ENCODE results near the gene URB2. TPM values are rescaled to one million over a fixed set of nuclear protein-coding genes. Genes with fewer than 3 reads are reported as not detected.
A peak's percentile ranks its signal among the peaks of the same experiment; 100 is the strongest.

URB2 gene
- total RNA-seq, 6 donors from 2014 or later = 3.4 to 26.2 (median 7.2) TPM

- ATAC-seq (ENCODE audit: low FRiP score in 2 of 2) = no peak
Observed at GRCh38 chr1:229685149-229685548, 59.1 kb downstream of the URB2 start.

GRCh38 chr1:229689273-229689672 is 63.2 kb downstream of the URB2 start:
- Histone ChIP-seq H3K36me3 (no peaks in the 10 kb centered on the region), H3K27ac (no peak overlapping the region), H3K4me1 (peaks cover 0 to 4% (median 0%) of the 10 kb centered on the region in 4 donors), H3K4me3 (no peak overlapping the region), H3K27me3 (no peaks in the 10 kb centered on the region), H3K9me3 (peaks cover 0 to 8% (median 2%) of the 10 kb centered on the region in 4 donors)
- no peak for TF ChIP-seq POLR2AphosphoS5 (IDR thresholded peaks at IDR 0.05)
- no peak for TF ChIP-seq POLR2A (IDR thresholded peaks at IDR 0.05)
- no peak for TF ChIP-seq EP300 (IDR thresholded peaks at IDR 0.05)
- TF ChIP-seq CTCF (IDR thresholded peaks at IDR 0.05) = no peak
- 58 to 71% methylated on average over 1 to 4 of the region's 4 CpGs for WGBS, 2 donors
- peak in 1 of 2 donors; percentile 79 for ATAC-seq (ENCODE audit: low FRiP score in 2 of 2)
- DNase-seq = peak in 1 of 2 donors; percentile 72

More at GRCh38 chr1:229685149-229685548, 59.1 kb downstream of the URB2 start:
- Histone ChIP-seq H3K27ac (no peak overlapping the region), H3K9me3 (peaks cover 0 to 8% (median 2%) of the 10 kb centered on the region in 4 donors), H3K4me1 (no peaks in the 10 kb centered on the region), H3K27me3 (no peaks in the 10 kb centered on the region), H3K4me3 (no peak overlapping the region), H3K36me3 (no peaks in the 10 kb centered on the region)
- TF ChIP-seq EP300 (IDR thresholded peaks at IDR 0.05) (no peak), CTCF (IDR thresholded peaks at IDR 0.05) (no peak), POLR2A (IDR thresholded peaks at IDR 0.05) (no peak), POLR2AphosphoS5 (IDR thresholded peaks at IDR 0.05) (no peak)
- DNase-seq = no peak
- WGBS, 2 donors = 93% methylated on average over 2 of the region's 2 CpGs

DNA sequence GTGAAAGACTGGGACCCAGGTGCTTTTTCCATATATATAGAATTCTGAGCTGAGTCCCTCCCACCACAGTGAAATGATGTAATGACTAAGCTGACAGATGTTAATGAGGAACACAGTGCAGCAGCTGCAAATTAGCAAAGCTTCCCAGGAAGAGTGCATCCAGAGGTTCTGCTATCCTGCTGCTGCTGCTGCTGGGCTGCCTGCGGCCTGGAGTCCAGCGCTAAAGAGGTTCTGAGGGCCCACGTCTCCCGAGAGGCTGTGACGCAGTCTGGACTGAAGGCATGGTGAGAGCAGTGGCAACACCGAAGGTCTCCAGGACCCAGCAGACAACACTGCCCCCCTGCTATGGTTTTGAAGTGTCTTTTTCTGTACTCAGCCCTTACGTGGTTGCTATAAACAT is 63.9 kb downstream of the URB2 start:
- Histone ChIP-seq H3K36me3 (no peaks in the 10 kb centered on the region), H3K9me3 (peaks cover 0 to 7% (median 1%) of the 10 kb centered on the region in 4 donors), H3K4me1 (peaks cover 0 to 4% (median 0%) of the 10 kb centered on the region in 4 donors), H3K4me3 (no peak overlapping the region), H3K27me3 (no peaks in the 10 kb centered on the region), H3K27ac (no peak overlapping the region)
- 83% methylated on average over 7 of the region's 7 CpGs for WGBS, 2 donors
- TF ChIP-seq POLR2AphosphoS5 (IDR thresholded peaks at IDR 0.05) (no peak), CTCF (IDR thresholded peaks at IDR 0.05) (no peak), EP300 (IDR thresholded peaks at IDR 0.05) (no peak), POLR2A (IDR thresholded peaks at IDR 0.05) (no peak)
- peak in 1 of 2 donors; percentile 34 for DNase-seq
- no peak for ATAC-seq (ENCODE audit: low FRiP score in 2 of 2)

DNA sequence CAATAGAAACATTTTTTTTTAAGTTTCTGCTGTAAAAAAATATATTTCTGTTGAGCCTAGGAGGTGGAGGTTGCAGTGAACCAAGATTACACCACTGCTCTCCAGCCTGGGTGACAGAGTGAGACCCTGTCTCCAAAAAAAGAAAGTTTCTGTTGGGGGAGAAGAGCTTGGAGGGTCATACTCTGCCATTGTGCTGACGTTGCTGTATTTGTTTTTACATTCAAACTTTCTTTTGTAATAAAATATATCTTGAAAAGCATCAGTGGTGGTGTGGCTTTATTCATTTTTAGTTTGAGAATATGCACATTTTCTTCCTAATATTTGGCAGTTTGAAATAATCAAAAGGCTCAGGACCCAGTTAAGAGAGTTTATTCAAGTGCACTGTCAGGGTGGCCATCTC is 64.6 kb downstream of the URB2 start:
- ATAC-seq (ENCODE audit: low FRiP score in 2 of 2) (no peak), DNase-seq (no peak)
- Histone ChIP-seq H3K27ac (no peak overlapping the region), H3K4me1 (peaks cover 0 to 4% (median 0%) of the 10 kb centered on the region in 4 donors), H3K36me3 (no peaks in the 10 kb centered on the region), H3K27me3 (no peaks in the 10 kb centered on the region), H3K4me3 (no peak overlapping the region), H3K9me3 (no peaks in the 10 kb centered on the region)
- WGBS, 2 donors = 69 to 73% methylated on average over 1 of the region's 1 CpG
- TF ChIP-seq POLR2AphosphoS5 (IDR thresholded peaks at IDR 0.05) (no peak), EP300 (IDR thresholded peaks at IDR 0.05) (no peak), CTCF (IDR thresholded peaks at IDR 0.05) (no peak), POLR2A (IDR thresholded peaks at IDR 0.05) (no peak)

GRCh38 chr1:229691362-229691761 is 65.3 kb downstream of the URB2 start:
- ATAC-seq (ENCODE audit: low FRiP score in 2 of 2) (no peak), DNase-seq (no peak)
- Histone ChIP-seq H3K27ac (no peak overlapping the region), H3K4me3 (no peak overlapping the region), H3K36me3 (no peaks in the 10 kb centered on the region), H3K9me3 (no peaks in the 10 kb centered on the region), H3K4me1 (peaks cover 0 to 4% (median 0%) of the 10 kb centered on the region in 4 donors), H3K27me3 (no peaks in the 10 kb centered on the region)
- TF ChIP-seq POLR2AphosphoS5 (IDR thresholded peaks at IDR 0.05) = no peak
- no peak for TF ChIP-seq EP300 (IDR thresholded peaks at IDR 0.05)
- no peak for TF ChIP-seq CTCF (IDR thresholded peaks at IDR 0.05)
- TF ChIP-seq POLR2A (IDR thresholded peaks at IDR 0.05) = no peak
- WGBS, 2 donors = 76 to 91% methylated on average over 6 of the region's 6 CpGs
